Fibroblast of pulmonary artery (primary cell): ENCODE results near the gene TNFRSF9.

ENCODE experiments used
- DNase-seq: peaks from one replicate; pipeline ENCODE4 v3.0.0-alpha.2; 2010; ENCODE audit warnings: low read depth
- H3K4me3 ChIP-seq: replicated peaks from 2 replicates; pipeline ENCODE4 v1.5.1; 2011; ENCODE audit warnings: low read depth, mild to moderate bottlenecking, control low read depth, low read length, moderate library complexity
- CTCF ChIP-seq: IDR thresholded peaks from 2 replicates; pipeline ENCODE4 v1.5.1; 2011; ENCODE audit warnings: mild to moderate bottlenecking, control low read depth, low read length, inconsistent platforms; ENCODE audit errors: missing control alignments

Gene TNFRSF9

GRCh38 chr1:7873801-7874795, 66.5 kb downstream of the TNFRSF9 start:
- TF ChIP-seq CTCF = no peak
- H3K4me3 ChIP-seq = no peak overlapping the region
- no peak for DNase-seq

- TF ChIP-seq CTCF = no peak
- no peak overlapping the region for H3K4me3 ChIP-seq
- no peak for DNase-seq
These were observed 69.5 kb downstream of the TNFRSF9 start for GRCh38 chr1:7871136-7871535.

- TF ChIP-seq CTCF = no peak
- no peak overlapping the region for H3K4me3 ChIP-seq
- no peak for DNase-seq
These were observed 71.3 kb downstream of the TNFRSF9 start for GRCh38 chr1:7869136-7869920.

GRCh38 chr1:7868070-7868780, 72.4 kb downstream of the TNFRSF9 start:
- DNase-seq = no peak
- H3K4me3 ChIP-seq = no peak overlapping the region
- TF ChIP-seq CTCF = no peak

- DNase-seq = no peak
- TF ChIP-seq CTCF = no peak
- H3K4me3 ChIP-seq = no peak overlapping the region
These were observed 74.7 kb downstream of the TNFRSF9 start for GRCh38 chr1:7865978-7866377.
